ENCODE measurements around the gene PLXDC2.
A peak's percentile ranks its signal among the peaks of the same experiment; 100 is the strongest.

The PLXDC2 gene

GRCh38 chr10:19782430-19783089, 33.7 kb upstream of the PLXDC2 start:
- Histone ChIP-seq H2AFZ (ENCODE audit: low read length) (no peak overlapping the region), H3K4me2 (ENCODE audit: low read depth, low read length, poor library complexity, severe bottlenecking) (peak overlapping the region; percentile 27), H3K9me2 (replicated peaks; ENCODE audit: low read depth, low read length) (no peaks in the 10 kb centered on the region), H3K79me2 (ENCODE audit: insufficient read depth, low read length) (no peaks in the 10 kb centered on the region), H3K9me3 (ENCODE audit: insufficient read depth, low read depth, low read length) (no peaks in the 10 kb centered on the region), H4K20me1 (ENCODE audit: insufficient read depth, low read length, poor library complexity, severe bottlenecking) (no peaks in the 10 kb centered on the region), H3K4me3 (ENCODE audit: low read length, poor library complexity, severe bottlenecking) (peak overlapping the region; percentile 7), H3K27me3 (ENCODE audit: insufficient read depth, low read length, poor library complexity, severe bottlenecking) (no peaks in the 10 kb centered on the region), H3F3A (ENCODE audit: low read depth) (no peaks in the 10 kb centered on the region), H3K4me1 (ENCODE audit: insufficient read depth, low read length, poor library complexity, severe bottlenecking) (peaks cover 20% of the 10 kb centered on the region), H3K36me3 (ENCODE audit: insufficient read depth, low read length) (no peaks in the 10 kb centered on the region), H3K9ac (ENCODE audit: low read depth, low read length, poor library complexity, severe bottlenecking) (no peak overlapping the region)
- TF ChIP-seq EZH2phosphoT487 (IDR thresholded peaks at IDR 0.05; ENCODE audit: borderline replicate concordance) (peak; percentile 38; the same call in 1 of the 2 replicates), CTCF (conservative IDR thresholded peaks at IDR 0.05; ENCODE audit: low read length) (no peak)

DNA sequence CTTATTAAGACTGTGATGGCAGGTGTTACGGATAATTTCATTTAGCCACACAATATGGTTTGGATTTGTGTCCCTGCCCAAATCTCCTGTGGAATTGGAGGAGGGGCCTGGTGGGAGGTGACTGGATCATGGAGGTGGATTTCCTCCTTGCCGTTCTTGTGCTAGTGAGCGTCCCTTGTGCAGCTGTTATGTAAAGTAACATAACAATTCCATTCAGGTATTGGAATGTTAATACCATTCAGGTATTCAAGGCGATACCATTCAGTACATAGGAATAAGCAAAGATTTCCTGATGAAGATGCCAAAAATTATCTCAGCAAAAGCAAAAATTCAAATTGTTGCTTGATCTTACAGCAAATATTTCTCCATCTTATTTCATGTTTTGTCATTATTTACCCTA, 32.5 kb upstream of the PLXDC2 start:
- Histone ChIP-seq H3K79me2 (ENCODE audit: insufficient read depth, low read length) (no peaks in the 10 kb centered on the region), H3K9me2 (replicated peaks; ENCODE audit: low read depth, low read length) (no peaks in the 10 kb centered on the region), H3K4me1 (ENCODE audit: insufficient read depth, low read length, poor library complexity, severe bottlenecking) (peaks cover 20% of the 10 kb centered on the region), H3K9me3 (ENCODE audit: insufficient read depth, low read depth, low read length) (no peaks in the 10 kb centered on the region), H3K36me3 (ENCODE audit: insufficient read depth, low read length) (no peaks in the 10 kb centered on the region), H3K4me2 (ENCODE audit: low read depth, low read length, poor library complexity, severe bottlenecking) (no peak overlapping the region), H3K9ac (ENCODE audit: low read depth, low read length, poor library complexity, severe bottlenecking) (no peak overlapping the region), H3F3A (ENCODE audit: low read depth) (no peaks in the 10 kb centered on the region), H3K27me3 (ENCODE audit: insufficient read depth, low read length, poor library complexity, severe bottlenecking) (no peaks in the 10 kb centered on the region), H4K20me1 (ENCODE audit: insufficient read depth, low read length, poor library complexity, severe bottlenecking) (no peaks in the 10 kb centered on the region), H2AFZ (ENCODE audit: low read length) (no peak overlapping the region), H3K4me3 (ENCODE audit: low read length, poor library complexity, severe bottlenecking) (no peak overlapping the region)
- TF ChIP-seq CTCF (conservative IDR thresholded peaks at IDR 0.05; ENCODE audit: low read length) (no peak), EZH2phosphoT487 (IDR thresholded peaks at IDR 0.05; ENCODE audit: borderline replicate concordance) (no peak)

GRCh38 chr10:19785366-19785765, 30.9 kb upstream of the PLXDC2 start:
- Histone ChIP-seq H4K20me1 (ENCODE audit: insufficient read depth, low read length, poor library complexity, severe bottlenecking) (no peaks in the 10 kb centered on the region), H3K9me3 (ENCODE audit: insufficient read depth, low read depth, low read length) (no peaks in the 10 kb centered on the region), H3K9ac (ENCODE audit: low read depth, low read length, poor library complexity, severe bottlenecking) (no peak overlapping the region), H3K79me2 (ENCODE audit: insufficient read depth, low read length) (no peaks in the 10 kb centered on the region), H3K4me2 (ENCODE audit: low read depth, low read length, poor library complexity, severe bottlenecking) (no peak overlapping the region), H3K4me1 (ENCODE audit: insufficient read depth, low read length, poor library complexity, severe bottlenecking) (peaks cover 20% of the 10 kb centered on the region), H3K4me3 (ENCODE audit: low read length, poor library complexity, severe bottlenecking) (no peak overlapping the region), H3F3A (ENCODE audit: low read depth) (no peaks in the 10 kb centered on the region), H2AFZ (ENCODE audit: low read length) (no peak overlapping the region), H3K9me2 (replicated peaks; ENCODE audit: low read depth, low read length) (no peaks in the 10 kb centered on the region), H3K27me3 (ENCODE audit: insufficient read depth, low read length, poor library complexity, severe bottlenecking) (no peaks in the 10 kb centered on the region), H3K36me3 (ENCODE audit: insufficient read depth, low read length) (no peaks in the 10 kb centered on the region)
- TF ChIP-seq CTCF (conservative IDR thresholded peaks at IDR 0.05; ENCODE audit: low read length) (no peak), EZH2phosphoT487 (IDR thresholded peaks at IDR 0.05; ENCODE audit: borderline replicate concordance) (no peak)

Data from Loucy (cell line).